ENCODE results near the gene SLC10A7.

DNA sequence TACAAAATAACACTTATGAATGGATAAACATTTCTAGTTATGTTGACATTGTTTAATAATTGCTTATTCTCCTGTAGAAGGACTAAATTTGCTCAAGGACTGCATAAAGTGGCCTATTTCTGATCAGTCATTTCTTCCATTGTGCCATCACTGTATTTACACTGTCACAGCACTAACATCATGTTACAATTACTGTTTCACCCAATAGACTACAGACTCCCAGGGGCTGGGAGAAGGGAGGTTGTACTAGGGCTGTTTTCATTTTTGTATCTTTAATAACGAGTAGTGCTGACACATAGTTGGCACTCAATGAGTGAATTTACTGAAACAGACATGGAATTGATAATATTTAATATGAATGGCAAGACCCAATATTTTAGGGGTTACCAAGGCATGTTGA, 139.5 kb downstream of the SLC10A7 start:
- no peak for TF ChIP-seq POLR2A (IDR thresholded peaks at IDR 0.05; ENCODE audit: low read depth, low read length)
- TF ChIP-seq, protein P1, sequence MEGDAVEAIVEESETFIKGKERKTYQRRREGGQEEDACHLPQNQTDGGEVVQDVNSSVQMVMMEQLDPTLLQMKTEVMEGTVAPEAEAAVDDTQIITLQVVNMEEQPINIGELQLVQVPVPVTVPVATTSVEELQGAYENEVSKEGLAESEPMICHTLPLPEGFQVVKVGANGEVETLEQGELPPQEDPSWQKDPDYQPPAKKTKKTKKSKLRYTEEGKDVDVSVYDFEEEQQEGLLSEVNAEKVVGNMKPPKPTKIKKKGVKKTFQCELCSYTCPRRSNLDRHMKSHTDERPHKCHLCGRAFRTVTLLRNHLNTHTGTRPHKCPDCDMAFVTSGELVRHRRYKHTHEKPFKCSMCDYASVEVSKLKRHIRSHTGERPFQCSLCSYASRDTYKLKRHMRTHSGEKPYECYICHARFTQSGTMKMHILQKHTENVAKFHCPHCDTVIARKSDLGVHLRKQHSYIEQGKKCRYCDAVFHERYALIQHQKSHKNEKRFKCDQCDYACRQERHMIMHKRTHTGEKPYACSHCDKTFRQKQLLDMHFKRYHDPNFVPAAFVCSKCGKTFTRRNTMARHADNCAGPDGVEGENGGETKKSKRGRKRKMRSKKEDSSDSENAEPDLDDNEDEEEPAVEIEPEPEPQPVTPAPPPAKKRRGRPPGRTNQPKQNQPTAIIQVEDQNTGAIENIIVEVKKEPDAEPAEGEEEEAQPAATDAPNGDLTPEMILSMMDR (conservative IDR thresholded peaks at IDR 0.05; ENCODE audit: low read depth, low read length), result no peak
- TF ChIP-seq CEBPB (IDR thresholded peaks at IDR 0.05; ENCODE audit: low read depth, low read length), result no peak
- TF ChIP-seq, protein P2, sequence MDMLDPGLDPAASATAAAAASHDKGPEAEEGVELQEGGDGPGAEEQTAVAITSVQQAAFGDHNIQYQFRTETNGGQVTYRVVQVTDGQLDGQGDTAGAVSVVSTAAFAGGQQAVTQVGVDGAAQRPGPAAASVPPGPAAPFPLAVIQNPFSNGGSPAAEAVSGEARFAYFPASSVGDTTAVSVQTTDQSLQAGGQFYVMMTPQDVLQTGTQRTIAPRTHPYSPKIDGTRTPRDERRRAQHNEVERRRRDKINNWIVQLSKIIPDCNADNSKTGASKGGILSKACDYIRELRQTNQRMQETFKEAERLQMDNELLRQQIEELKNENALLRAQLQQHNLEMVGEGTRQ (IDR thresholded peaks at IDR 0.05; ENCODE audit: low read depth, low read length), result no peak
- no peak for TF ChIP-seq BHLHE40 (IDR thresholded peaks at IDR 0.05; ENCODE audit: low read depth, low read length)
